ENCODE results near the gene ITGA3. TPM values are rescaled to one million over a fixed set of nuclear protein-coding genes. Genes with fewer than 3 reads are reported as not detected.
"Not testable (repeated sequence)": the region's sequence is repeated elsewhere in the genome, so short reads cannot be mapped to it uniquely, and the experiment has no call there.

ITGA3 gene
- total RNA-seq, 1 donor = 266 TPM

DNA sequence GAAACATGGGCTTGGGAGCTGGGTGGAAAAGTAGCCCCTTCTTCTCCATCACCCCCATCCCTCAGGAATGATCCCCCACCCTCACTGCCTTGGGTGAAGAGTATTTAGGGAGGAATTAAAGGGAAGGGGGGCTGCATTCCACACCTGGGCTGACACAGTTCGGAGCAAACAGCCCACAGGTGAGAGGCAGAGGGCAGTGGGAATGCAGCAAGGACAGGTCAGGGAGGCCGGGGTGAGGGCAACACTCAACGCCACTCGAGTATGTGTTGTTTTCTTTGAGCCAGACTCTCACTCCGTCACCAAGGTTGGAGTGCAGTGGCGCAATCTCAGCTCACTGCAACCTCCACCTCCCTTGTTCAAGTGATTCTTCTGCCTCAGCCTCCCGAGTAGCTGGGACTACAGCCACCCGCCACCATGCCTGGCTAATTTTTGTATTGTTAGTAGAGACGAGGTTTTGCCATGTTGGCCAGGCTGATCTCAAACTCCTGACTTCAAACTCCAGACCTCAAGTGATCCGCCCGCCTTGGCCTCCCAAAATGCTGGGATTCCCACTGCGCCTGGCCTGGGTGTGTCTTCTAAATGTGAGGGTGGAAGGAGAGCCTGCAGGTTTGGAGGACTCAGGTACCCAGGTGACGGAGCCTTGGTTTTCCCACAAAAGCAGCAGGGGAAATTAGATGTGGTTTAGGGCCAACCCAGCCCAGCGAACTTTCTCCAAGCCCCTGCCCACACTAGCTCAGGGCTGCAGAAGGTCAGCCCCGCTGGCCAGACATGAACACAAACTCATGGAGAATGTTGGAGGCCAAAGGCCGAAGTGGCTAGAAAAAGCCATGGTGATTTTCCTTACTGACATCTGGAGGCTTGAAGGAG lies 21.2 kb upstream of the ITGA3 start:
- no peak for DNase-seq (ENCODE audit: low read depth)
- no peak overlapping the region for H3K4me3 ChIP-seq (ENCODE audit: low read depth, low read length)
- TF ChIP-seq, protein P1, sequence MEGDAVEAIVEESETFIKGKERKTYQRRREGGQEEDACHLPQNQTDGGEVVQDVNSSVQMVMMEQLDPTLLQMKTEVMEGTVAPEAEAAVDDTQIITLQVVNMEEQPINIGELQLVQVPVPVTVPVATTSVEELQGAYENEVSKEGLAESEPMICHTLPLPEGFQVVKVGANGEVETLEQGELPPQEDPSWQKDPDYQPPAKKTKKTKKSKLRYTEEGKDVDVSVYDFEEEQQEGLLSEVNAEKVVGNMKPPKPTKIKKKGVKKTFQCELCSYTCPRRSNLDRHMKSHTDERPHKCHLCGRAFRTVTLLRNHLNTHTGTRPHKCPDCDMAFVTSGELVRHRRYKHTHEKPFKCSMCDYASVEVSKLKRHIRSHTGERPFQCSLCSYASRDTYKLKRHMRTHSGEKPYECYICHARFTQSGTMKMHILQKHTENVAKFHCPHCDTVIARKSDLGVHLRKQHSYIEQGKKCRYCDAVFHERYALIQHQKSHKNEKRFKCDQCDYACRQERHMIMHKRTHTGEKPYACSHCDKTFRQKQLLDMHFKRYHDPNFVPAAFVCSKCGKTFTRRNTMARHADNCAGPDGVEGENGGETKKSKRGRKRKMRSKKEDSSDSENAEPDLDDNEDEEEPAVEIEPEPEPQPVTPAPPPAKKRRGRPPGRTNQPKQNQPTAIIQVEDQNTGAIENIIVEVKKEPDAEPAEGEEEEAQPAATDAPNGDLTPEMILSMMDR (IDR thresholded peaks at IDR 0.05; ENCODE audit: insufficient read depth, low read depth, low read length) = no peak

GRCh38 chr17:50035421-50035879 lies 20.5 kb upstream of the ITGA3 start:
- peak; percentile 51 for DNase-seq (ENCODE audit: low read depth)
- no peak overlapping the region for H3K4me3 ChIP-seq (ENCODE audit: low read depth, low read length)
- TF ChIP-seq, protein P1 (IDR thresholded peaks at IDR 0.05; ENCODE audit: insufficient read depth, low read depth, low read length) = no peak

- no peak for DNase-seq (ENCODE audit: low read depth)
- H3K4me3 ChIP-seq (ENCODE audit: low read depth, low read length) = no peak overlapping the region
- TF ChIP-seq, protein P1 (IDR thresholded peaks at IDR 0.05; ENCODE audit: insufficient read depth, low read depth, low read length) = no peak
Observed at GRCh38 chr17:50035945-50036344, 20.0 kb upstream of the ITGA3 start.

GRCh38 chr17:50036455-50037261 lies 19.3 kb upstream of the ITGA3 start:
- TF ChIP-seq, protein P1 (IDR thresholded peaks at IDR 0.05; ENCODE audit: insufficient read depth, low read depth, low read length) = no peak
- no peak overlapping the region for H3K4me3 ChIP-seq (ENCODE audit: low read depth, low read length)
- no peak for DNase-seq (ENCODE audit: low read depth)

- no peak overlapping the region for H3K4me3 ChIP-seq (ENCODE audit: low read depth, low read length)
- peak; percentile 84 for DNase-seq (ENCODE audit: low read depth)
- TF ChIP-seq, protein P1 (IDR thresholded peaks at IDR 0.05; ENCODE audit: insufficient read depth, low read depth, low read length) = no peak
Observed at GRCh38 chr17:50037321-50038107, 18.4 kb upstream of the ITGA3 start.

- TF ChIP-seq, protein P1 (IDR thresholded peaks at IDR 0.05; ENCODE audit: insufficient read depth, low read depth, low read length) = no peak
- no peak for DNase-seq (ENCODE audit: low read depth)
- H3K4me3 ChIP-seq (ENCODE audit: low read depth, low read length) = no peak overlapping the region
Observed at GRCh38 chr17:50039058-50039457, 16.9 kb upstream of the ITGA3 start.

GRCh38 chr17:50040496-50040895 lies 15.4 kb upstream of the ITGA3 start:
- DNase-seq (ENCODE audit: low read depth); H3K4me3 ChIP-seq (ENCODE audit: low read depth, low read length): not testable (repeated sequence)
